SK-N-SH treated with all-trans-retinoic acid at 6 μM for 48 hours (cell line): ENCODE results near the gene RBFOX2.

Experiments
- PPARA ChIP-seq: fragments of 250-450 bp; sonication (Bioruptor Pico); IDR thresholded peaks from 2 replicates; pipeline ENCODE4 v1.5.0; 2020; ENCODE audit warnings: mild to moderate bottlenecking, borderline replicate concordance
- ZFP3 ChIP-seq: fragments of 250-450 bp; sonication (Bioruptor Pico); IDR thresholded peaks from 2 replicates; pipeline ENCODE4 v1.5.0; 2020; ENCODE audit warnings: mild to moderate bottlenecking, moderate library complexity
- TF ChIP-seq, protein P1 (sequence below): fragments of 250-450 bp; sonication (Bioruptor Pico); IDR thresholded peaks from 2 replicates; pipeline ENCODE4 v1.5.0; 2020; ENCODE audit warnings: mild to moderate bottlenecking, moderate library complexity
- TF ChIP-seq, protein P2 (sequence below): fragments of 250-450 bp; sonication (Bioruptor Pico); IDR thresholded peaks from 2 replicates; pipeline ENCODE4 v1.5.1; 2020; ENCODE audit warnings: low read depth, mild to moderate bottlenecking, moderate library complexity

- TF ChIP-seq ZFP3 (no peak), PPARA (no peak)
- TF ChIP-seq, protein P1, sequence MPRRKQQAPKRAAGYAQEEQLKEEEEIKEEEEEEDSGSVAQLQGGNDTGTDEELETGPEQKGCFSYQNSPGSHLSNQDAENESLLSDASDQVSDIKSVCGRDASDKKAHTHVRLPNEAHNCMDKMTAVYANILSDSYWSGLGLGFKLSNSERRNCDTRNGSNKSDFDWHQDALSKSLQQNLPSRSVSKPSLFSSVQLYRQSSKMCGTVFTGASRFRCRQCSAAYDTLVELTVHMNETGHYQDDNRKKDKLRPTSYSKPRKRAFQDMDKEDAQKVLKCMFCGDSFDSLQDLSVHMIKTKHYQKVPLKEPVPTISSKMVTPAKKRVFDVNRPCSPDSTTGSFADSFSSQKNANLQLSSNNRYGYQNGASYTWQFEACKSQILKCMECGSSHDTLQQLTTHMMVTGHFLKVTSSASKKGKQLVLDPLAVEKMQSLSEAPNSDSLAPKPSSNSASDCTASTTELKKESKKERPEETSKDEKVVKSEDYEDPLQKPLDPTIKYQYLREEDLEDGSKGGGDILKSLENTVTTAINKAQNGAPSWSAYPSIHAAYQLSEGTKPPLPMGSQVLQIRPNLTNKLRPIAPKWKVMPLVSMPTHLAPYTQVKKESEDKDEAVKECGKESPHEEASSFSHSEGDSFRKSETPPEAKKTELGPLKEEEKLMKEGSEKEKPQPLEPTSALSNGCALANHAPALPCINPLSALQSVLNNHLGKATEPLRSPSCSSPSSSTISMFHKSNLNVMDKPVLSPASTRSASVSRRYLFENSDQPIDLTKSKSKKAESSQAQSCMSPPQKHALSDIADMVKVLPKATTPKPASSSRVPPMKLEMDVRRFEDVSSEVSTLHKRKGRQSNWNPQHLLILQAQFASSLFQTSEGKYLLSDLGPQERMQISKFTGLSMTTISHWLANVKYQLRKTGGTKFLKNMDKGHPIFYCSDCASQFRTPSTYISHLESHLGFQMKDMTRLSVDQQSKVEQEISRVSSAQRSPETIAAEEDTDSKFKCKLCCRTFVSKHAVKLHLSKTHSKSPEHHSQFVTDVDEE (CRISPR knock-in tag): no peak
- TF ChIP-seq, protein P2, sequence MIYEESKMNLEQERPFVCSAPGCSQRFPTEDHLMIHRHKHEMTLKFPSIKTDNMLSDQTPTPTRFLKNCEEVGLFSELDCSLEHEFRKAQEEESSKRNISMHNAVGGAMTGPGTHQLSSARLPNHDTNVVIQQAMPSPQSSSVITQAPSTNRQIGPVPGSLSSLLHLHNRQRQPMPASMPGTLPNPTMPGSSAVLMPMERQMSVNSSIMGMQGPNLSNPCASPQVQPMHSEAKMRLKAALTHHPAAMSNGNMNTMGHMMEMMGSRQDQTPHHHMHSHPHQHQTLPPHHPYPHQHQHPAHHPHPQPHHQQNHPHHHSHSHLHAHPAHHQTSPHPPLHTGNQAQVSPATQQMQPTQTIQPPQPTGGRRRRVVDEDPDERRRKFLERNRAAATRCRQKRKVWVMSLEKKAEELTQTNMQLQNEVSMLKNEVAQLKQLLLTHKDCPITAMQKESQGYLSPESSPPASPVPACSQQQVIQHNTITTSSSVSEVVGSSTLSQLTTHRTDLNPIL (CRISPR knock-in tag): no peak
Observed at GRCh38 chr22:35808377-35808776, 220.2 kb downstream of the RBFOX2 start.
